Testis (tissue), 3 donors: ENCODE measurements around the gene RPTOR. TPM values are rescaled to one million over a fixed set of nuclear protein-coding genes. Genes with fewer than 3 reads are reported as not detected.

Experiments
- DNase-seq: peaks from one replicate; pipeline ENCODE4 v3.0.0-alpha.2; 2019
- H3K27ac ChIP-seq, 2 donors: fragments of 200-600 bp; sonication (generic); one replicate each; pipeline ENCODE4 v1.5.1; 2019
- H3K27me3 ChIP-seq: fragments of 200-600 bp; sonication (generic); one replicate; pipeline ENCODE4 v1.5.1; 2019
- H3K36me3 ChIP-seq: fragments of 200-600 bp; sonication (generic); one replicate; pipeline ENCODE4 v1.5.1; 2017; ENCODE audit warnings: low read depth; ENCODE audit errors: missing control alignments
- H3K4me1 ChIP-seq: fragments of 200-600 bp; sonication (generic); one replicate; pipeline ENCODE4 v1.5.1; 2019
- H3K4me3 ChIP-seq, 2 donors: fragments of 200-600 bp; sonication (generic); one replicate each; pipeline ENCODE4 v1.5.1; 2017 to 2019
- H3K9me3 ChIP-seq: fragments of 200-600 bp; sonication (generic); one replicate; pipeline ENCODE4 v1.5.1; 2017
- CTCF ChIP-seq, 3 experiments: fragments of 450-650 bp in 2 of 3; fragments of 200-600 bp in 1 of 3; sonication (generic) in 1 of 3; IDR thresholded peaks; one replicate each; pipeline ENCODE4 v1.5.1; 2016 to 2019; ENCODE audit warnings: antibody characterized with exemption in 3 of 3, mild to moderate bottlenecking in 2 of 3, moderate library complexity in 1 of 3
- POLR2A ChIP-seq: fragments of 450-650 bp; IDR thresholded peaks from one replicate; pipeline ENCODE4 v1.6.1; 2017; ENCODE audit warnings: antibody characterized with exemption, mild to moderate bottlenecking, moderate library complexity
- WGBS, 2 donors: methylation state at CpG; one replicate each; pipeline ENCODE4 v1.1.5; 2018; 5-methylcytosine and 5-hydroxymethylcytosine counted together
- intact Hi-C: fragments of 100-400 bp; cut with DNase I; formaldehyde crosslinking; loops from one replicate; pipeline ENCODE4 v1.15.1; 2023; ENCODE audit warnings: low total_unique reads
- polyA plus RNA-seq: library from polyadenylated mRNA; stranded (reverse); fragments of 350-450 nt; fragmentation: Illumina TruSeq; extraction: RNeasy Lipid Tissue Mini Kit (QIAGEN cat#74804); gene quantifications from one replicate; pipeline ENCODE4 v1.2.3, GENCODE V29; 2014; ENCODE audit warnings: low read depth, low replicate concordance; ENCODE audit not compliant: insufficient read depth
- total RNA-seq, 2 donors: library from RNA; depleted of rRNA; stranded (reverse); fragments of >200 nt; gene quantifications; one replicate each; pipeline ENCODE4 v1.2.3, GENCODE V29; 2016

Gene RPTOR
- total and polyA plus RNA-seq, 3 donors from 2014 or later = 21.8 to 68.3 (median 56.6) TPM

GRCh38 chr17:80738987-80739730, 194.5 kb downstream of the RPTOR start:
- no peak for TF ChIP-seq POLR2A
- TF ChIP-seq CTCF (IDR thresholded peaks at IDR 0.05) = no peak
- H3K36me3 ChIP-seq = no peaks in the 10 kb centered on the region
- intact Hi-C loops = no loop called here
- no peaks in the 10 kb centered on the region for H3K27me3 ChIP-seq
- H3K4me1 ChIP-seq = no peaks in the 10 kb centered on the region
- DNase-seq = no peak
- 87 to 92% methylated on average over 21 of the region's 21 CpGs for WGBS, 2 donors
- H3K4me3 ChIP-seq = no peak overlapping the region
- H3K9me3 ChIP-seq = no peaks in the 10 kb centered on the region
- no peak overlapping the region for H3K27ac ChIP-seq

- Histone ChIP-seq H3K36me3 (no peaks in the 10 kb centered on the region), H3K4me1 (no peaks in the 10 kb centered on the region), H3K4me3 (no peak overlapping the region), H3K9me3 (no peaks in the 10 kb centered on the region), H3K27me3 (no peaks in the 10 kb centered on the region), H3K27ac (no peak overlapping the region)
- WGBS, 2 donors = 63 to 64% methylated on average over 3 of the region's 3 CpGs
- DNase-seq = no peak
- no peak for TF ChIP-seq POLR2A
- TF ChIP-seq CTCF (IDR thresholded peaks at IDR 0.05) = no peak
- intact Hi-C loops = no loop called here
These were observed 195.5 kb downstream of the RPTOR start for GRCh38 chr17:80740141-80740540.

- Histone ChIP-seq H3K27me3 (no peaks in the 10 kb centered on the region), H3K4me3 (no peak overlapping the region), H3K36me3 (no peaks in the 10 kb centered on the region), H3K9me3 (no peaks in the 10 kb centered on the region), H3K27ac (no peak overlapping the region), H3K4me1 (no peaks in the 10 kb centered on the region)
- no peak for DNase-seq
- 88 to 90% methylated on average over 8 of the region's 8 CpGs for WGBS, 2 donors
- TF ChIP-seq CTCF (IDR thresholded peaks at IDR 0.05) (no peak), POLR2A (no peak)
- intact Hi-C loops = no loop called here
These were observed 197.5 kb downstream of the RPTOR start for GRCh38 chr17:80742091-80742490.

GRCh38 chr17:80742581-80743180, 198.0 kb downstream of the RPTOR start:
- no peak for DNase-seq
- TF ChIP-seq POLR2A (no peak), CTCF (IDR thresholded peaks at IDR 0.05) (no peak)

More at GRCh38 chr17:80742581-80743180, 198.0 kb downstream of the RPTOR start:
- 58 to 86% methylated on average over 7 of the region's 7 CpGs for WGBS, 2 donors
- no peaks in the 10 kb centered on the region for H3K27me3 ChIP-seq
- intact Hi-C loops = no loop called here
- H3K4me3 ChIP-seq = no peak overlapping the region
- H3K36me3 ChIP-seq = no peaks in the 10 kb centered on the region
- no peak overlapping the region for H3K27ac ChIP-seq
- H3K9me3 ChIP-seq = no peaks in the 10 kb centered on the region
- no peaks in the 10 kb centered on the region for H3K4me1 ChIP-seq
